GM18505 (cell line): ENCODE measurements around the gene ELMO3.

Experiments
- ATAC-seq: cut with Tn5 transposase; IDR thresholded peaks from one replicate; pipeline ENCODE4 v1.9.1; 2021; ENCODE audit not compliant: unreplicated experiment
- POLR2A ChIP-seq: IDR thresholded peaks from 4 replicates; pipeline ENCODE4 v1.6.1; 2011; ENCODE audit warnings: borderline replicate concordance; ENCODE audit not compliant: insufficient read depth, insufficient read length; ENCODE audit errors: extremely low read depth

Gene ELMO3

GRCh38 chr16:67169011-67169451 lies 29.9 kb upstream of the ELMO3 start:
- no peak for ATAC-seq
- TF ChIP-seq POLR2A, result no peak

GRCh38 chr16:67169642-67170167 lies 29.2 kb upstream of the ELMO3 start:
- no peak for TF ChIP-seq POLR2A
- ATAC-seq, result peak; percentile 10

GRCh38 chr16:67170168-67170948 lies 28.6 kb upstream of the ELMO3 start, which contains the start of gene NOL3:
Gene NOL3 (plus strand): TSS chr16:67170538.
- ATAC-seq, result peak; percentile 39
- no peak for TF ChIP-seq POLR2A

GRCh38 chr16:67170949-67171649 lies 27.8 kb upstream of the ELMO3 start:
- no peak for ATAC-seq
- no peak for TF ChIP-seq POLR2A

- ATAC-seq, result no peak
- TF ChIP-seq POLR2A, result no peak
Observed at GRCh38 chr16:67173323-67173722, 25.6 kb upstream of the ELMO3 start.

GRCh38 chr16:67173808-67174705 lies 24.9 kb upstream of the ELMO3 start:
- no peak for ATAC-seq
- no peak for TF ChIP-seq POLR2A

GRCh38 chr16:67174706-67175231 lies 24.2 kb upstream of the ELMO3 start:
- TF ChIP-seq POLR2A, result no peak
- no peak for ATAC-seq

GRCh38 chr16:67176662-67177061 lies 22.3 kb upstream of the ELMO3 start:
- TF ChIP-seq POLR2A, result no peak
- no peak for ATAC-seq

- no peak for TF ChIP-seq POLR2A
- ATAC-seq, result no peak
Observed at GRCh38 chr16:67177743-67178699, 20.9 kb upstream of the ELMO3 start.

GRCh38 chr16:67179421-67180080 lies 19.4 kb upstream of the ELMO3 start:
- no peak for ATAC-seq
- no peak for TF ChIP-seq POLR2A

GRCh38 chr16:67180166-67180565 lies 18.8 kb upstream of the ELMO3 start:
- no peak for ATAC-seq
- TF ChIP-seq POLR2A, result no peak
